IPS DF 6.9 (cell line): ENCODE measurements around the gene KCTD17.

ENCODE experiments used
- DNase-seq: peaks from one replicate; pipeline ENCODE4 v3.0.0-alpha.2; 2013; ENCODE audit warnings: low read depth, low spot score
- H3K27ac ChIP-seq: one replicate; pipeline ENCODE4 v1.5.1; 2013; ENCODE audit warnings: low read length, control low read depth
- H3K27me3 ChIP-seq: 2 replicates; pipeline ENCODE4 v1.6.1; 2013; ENCODE audit warnings: mild to moderate bottlenecking, low read length; ENCODE audit not compliant: control insufficient read depth, insufficient read depth
- H3K36me3 ChIP-seq: 2 replicates; pipeline ENCODE4 v1.6.1; 2013; ENCODE audit warnings: low read length; ENCODE audit not compliant: control insufficient read depth, insufficient read depth
- H3K4me1 ChIP-seq: 2 replicates; pipeline ENCODE4 v1.6.1; 2013; ENCODE audit warnings: low read length; ENCODE audit not compliant: control insufficient read depth, insufficient read depth
- H3K4me3 ChIP-seq: 2 replicates; pipeline ENCODE4 v1.5.1; 2013; ENCODE audit warnings: mild to moderate bottlenecking, low read length
- H3K9me3 ChIP-seq: 2 replicates; pipeline ENCODE4 v1.6.1; 2013; ENCODE audit warnings: low read length, inconsistent platforms; ENCODE audit not compliant: control insufficient read depth, insufficient read depth
- WGBS: extraction: QIAGEN DNeasy Blood & Tissue Kit; methylation state at CpG from one replicate; pipeline ENCODE4 v1.1.7; 2013; ENCODE audit warnings: mixed read lengths, missing lambda C conversion rate; ENCODE audit not compliant: insufficient read length, insufficient coverage; 5-methylcytosine and 5-hydroxymethylcytosine counted together

Gene KCTD17

GRCh38 chr22:37101311-37102066 lies 49.9 kb downstream of the KCTD17 start:
- peaks cover 12% of the 10 kb centered on the region for H3K27me3 ChIP-seq

DNA sequence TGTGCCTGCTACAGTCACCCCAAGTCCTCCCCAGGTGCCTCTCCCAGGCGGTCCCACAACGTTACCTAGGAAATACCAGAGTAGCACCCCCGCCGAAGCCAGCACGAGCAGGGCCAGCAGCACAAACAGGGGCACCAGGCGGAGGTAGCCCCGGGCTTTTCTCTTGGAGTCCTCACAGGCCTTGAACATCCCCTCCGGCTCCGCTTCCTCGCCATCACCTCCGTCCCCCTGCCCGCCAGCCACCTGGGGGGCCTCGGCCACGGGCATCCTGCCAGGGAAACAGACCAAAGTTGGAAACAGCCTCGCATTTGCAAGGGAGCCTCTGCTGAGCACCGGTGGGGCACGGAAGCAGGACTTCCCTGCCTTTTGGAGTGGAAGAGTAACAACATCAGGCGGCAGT lies 51.6 kb downstream of the KCTD17 start:
- no peak overlapping the region for H3K4me3 ChIP-seq
- no peaks in the 10 kb centered on the region for H3K36me3 ChIP-seq
- no peaks in the 10 kb centered on the region for H3K9me3 ChIP-seq
- H3K27ac ChIP-seq, result no peak overlapping the region
- no peaks in the 10 kb centered on the region; the same call in 1 of the 2 replicates for H3K4me1 ChIP-seq
- DNase-seq, result no peak
- H3K27me3 ChIP-seq, result peaks cover 4% of the 10 kb centered on the region; the same call in 1 of the 2 replicates
- WGBS, result no CpG with 5 or more reads among the region's 18 CpGs

More at GRCh38 chr22:37101311-37102066, 49.9 kb downstream of the KCTD17 start:
- Histone ChIP-seq H3K36me3 (no peaks in the 10 kb centered on the region), H3K27ac (no peak overlapping the region), H3K9me3 (no peaks in the 10 kb centered on the region), H3K4me1 (peaks cover 1% of the 10 kb centered on the region), H3K4me3 (no peak overlapping the region)
- no CpG with 5 or more reads among the region's 10 CpGs for WGBS
- no peak for DNase-seq

- Histone ChIP-seq H3K4me3 (no peak overlapping the region), H3K36me3 (no peaks in the 10 kb centered on the region), H3K4me1 (no peaks in the 10 kb centered on the region; the same call in 1 of the 2 replicates), H3K27me3 (no peaks in the 10 kb centered on the region), H3K27ac (no peak overlapping the region), H3K9me3 (no peaks in the 10 kb centered on the region)
- no peak for DNase-seq
- WGBS, result no CpG with 5 or more reads among the region's 14 CpGs
Measured at GRCh38 chr22:37103656-37104452, 52.3 kb downstream of the KCTD17 start.

DNA sequence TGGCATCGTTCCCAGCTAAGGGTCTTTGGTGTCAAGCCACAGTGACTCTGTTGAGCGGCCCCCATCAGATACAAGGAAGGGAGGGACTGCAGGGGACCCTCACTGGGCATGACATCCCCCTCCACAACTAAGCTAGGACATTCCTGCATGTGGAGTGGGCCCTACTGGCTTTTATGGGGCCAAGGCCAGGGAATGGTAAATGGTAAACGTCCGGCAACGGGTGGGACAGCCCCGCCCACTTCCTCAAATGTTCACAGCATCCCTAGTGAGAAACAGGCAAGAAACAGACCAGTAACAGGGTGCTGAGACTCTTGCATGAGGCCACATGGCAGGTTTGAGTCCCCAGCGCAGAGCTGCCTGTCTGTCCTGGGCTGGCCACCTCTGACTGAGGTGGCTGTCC lies 53.6 kb downstream of the KCTD17 start:
- H3K36me3 ChIP-seq, result no peaks in the 10 kb centered on the region
- no CpG with 5 or more reads among the region's 7 CpGs for WGBS
- no peaks in the 10 kb centered on the region; the same call in 1 of the 2 replicates for H3K4me1 ChIP-seq
- no peaks in the 10 kb centered on the region for H3K9me3 ChIP-seq
- H3K27ac ChIP-seq, result no peak overlapping the region
- H3K4me3 ChIP-seq, result no peak overlapping the region
- DNase-seq, result no peak
- H3K27me3 ChIP-seq, result no peaks in the 10 kb centered on the region

DNA sequence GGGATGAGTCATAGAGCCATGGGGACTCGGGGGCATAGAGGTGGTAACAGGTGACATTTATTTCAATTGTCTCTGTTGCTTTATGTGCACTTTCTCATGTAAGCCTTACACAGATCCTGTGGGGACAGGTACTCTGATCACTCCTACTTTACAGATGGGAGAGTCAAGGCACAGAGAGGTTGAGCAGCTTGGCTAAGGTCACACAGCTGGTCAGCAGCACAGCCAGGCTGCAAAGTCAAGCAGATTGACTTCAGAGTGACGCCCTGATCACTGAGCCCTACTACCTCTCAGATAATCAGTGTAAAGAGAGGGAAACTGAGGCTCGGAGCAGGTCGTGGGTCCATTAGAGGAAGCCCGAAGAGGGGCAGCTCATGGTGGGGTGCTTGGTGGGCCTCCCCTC lies 54.4 kb downstream of the KCTD17 start:
- WGBS, result no CpG with 5 or more reads among the region's 5 CpGs
- no peaks in the 10 kb centered on the region for H3K9me3 ChIP-seq
- H3K4me3 ChIP-seq, result no peak overlapping the region
- no peak overlapping the region for H3K27ac ChIP-seq
- no peak for DNase-seq
- H3K4me1 ChIP-seq, result no peaks in the 10 kb centered on the region; the same call in 1 of the 2 replicates
- no peaks in the 10 kb centered on the region for H3K27me3 ChIP-seq
- no peaks in the 10 kb centered on the region for H3K36me3 ChIP-seq

DNA sequence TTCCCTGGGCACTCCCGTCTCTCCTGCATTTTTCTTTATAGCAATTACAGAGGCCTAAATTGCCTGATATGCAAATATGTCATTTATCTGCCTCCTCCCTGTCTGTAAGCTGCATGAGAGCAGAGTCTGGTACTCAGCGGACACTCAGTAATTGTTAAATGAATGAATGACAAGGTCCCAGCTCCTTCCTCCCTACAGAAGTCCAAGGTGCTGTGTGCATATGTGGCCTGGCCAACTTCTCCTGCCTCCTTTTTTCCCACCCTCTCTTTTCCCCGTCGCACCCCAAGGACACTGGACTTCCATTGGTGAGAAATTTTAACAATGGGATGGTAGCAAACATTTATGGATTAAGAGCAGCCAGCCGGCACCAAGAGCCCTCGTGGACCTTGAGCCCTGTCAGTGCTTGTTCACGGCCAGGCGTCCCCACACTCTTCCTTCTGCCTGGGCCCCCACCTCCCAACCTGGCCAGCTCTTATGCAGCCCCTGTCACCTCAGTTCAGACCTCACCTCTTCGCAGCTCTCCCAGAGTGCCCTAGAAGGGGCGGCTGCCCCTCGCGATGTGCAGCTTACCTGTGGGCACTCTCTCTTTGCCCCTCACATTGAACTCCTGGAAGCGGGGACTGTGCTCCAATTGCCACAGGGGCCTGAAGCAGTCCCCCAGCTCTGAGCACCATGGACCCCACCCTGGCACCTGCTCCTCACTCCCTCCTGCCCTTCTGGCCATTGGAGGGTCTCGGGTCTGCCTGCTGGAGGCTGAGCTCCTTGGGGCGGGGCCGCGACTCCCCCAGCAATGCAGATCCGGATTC lies 56.5 kb downstream of the KCTD17 start:
- H3K4me1 ChIP-seq, result no peaks in the 10 kb centered on the region; the same call in 1 of the 2 replicates
- no peaks in the 10 kb centered on the region for H3K36me3 ChIP-seq
- H3K27ac ChIP-seq, result no peak overlapping the region
- no peak for DNase-seq
- no peaks in the 10 kb centered on the region for H3K27me3 ChIP-seq
- no peak overlapping the region for H3K4me3 ChIP-seq
- no CpG with 5 or more reads among the region's 18 CpGs for WGBS
- no peaks in the 10 kb centered on the region for H3K9me3 ChIP-seq

DNA sequence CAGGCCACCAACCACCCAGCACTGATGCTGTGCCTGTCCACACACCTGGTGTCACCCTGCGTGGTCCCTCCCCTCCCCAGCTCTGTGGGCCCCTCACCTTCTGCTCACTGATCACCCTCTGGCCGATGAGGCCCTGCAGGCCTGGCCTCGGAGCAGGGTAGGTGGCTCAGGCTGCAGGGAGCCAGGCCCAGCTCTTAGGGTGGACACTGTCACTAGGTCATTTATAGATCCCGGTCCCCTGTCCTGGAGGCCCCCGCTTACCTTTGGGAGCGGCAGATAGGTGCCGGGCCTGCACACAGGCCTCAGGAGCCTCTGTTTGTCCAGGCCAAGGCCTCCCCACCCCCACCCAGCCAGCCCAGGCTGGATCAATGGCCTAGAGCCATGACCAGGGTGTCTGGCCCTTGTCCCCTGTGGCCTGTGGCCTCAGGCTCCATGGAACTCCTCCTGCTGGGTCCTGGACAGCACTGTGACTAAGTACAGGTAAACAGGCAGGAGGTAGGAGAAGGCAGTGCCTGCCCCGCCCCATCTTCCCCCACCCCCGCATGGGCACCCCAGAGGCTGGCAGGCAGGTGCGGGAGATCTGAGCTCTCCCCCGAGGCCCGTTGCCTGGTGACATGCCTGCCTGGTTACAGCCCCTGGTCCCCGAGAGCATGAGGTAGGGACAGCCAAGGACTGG lies 57.8 kb downstream of the KCTD17 start, which contains the start of gene TMPRSS6:
TSS of gene TMPRSS6 (minus strand) at position 472 of the 676 bp plus-strand sequence. CDS start 6,296 bp downstream, outside the sequence.
- H3K27me3 ChIP-seq, result no peaks in the 10 kb centered on the region
- no peak within 1 kb of the TSS for H3K27ac ChIP-seq
- no peaks in the 10 kb centered on the region for H3K9me3 ChIP-seq
- DNase-seq, result no peak
- no peak within 1 kb of the TSS for H3K4me3 ChIP-seq
- WGBS, result no CpG with 5 or more reads among the region's 13 CpGs
- no peaks in the 10 kb centered on the region for H3K36me3 ChIP-seq
- H3K4me1 ChIP-seq, result no peaks in the 10 kb centered on the region; the same call in 1 of the 2 replicates

DNA sequence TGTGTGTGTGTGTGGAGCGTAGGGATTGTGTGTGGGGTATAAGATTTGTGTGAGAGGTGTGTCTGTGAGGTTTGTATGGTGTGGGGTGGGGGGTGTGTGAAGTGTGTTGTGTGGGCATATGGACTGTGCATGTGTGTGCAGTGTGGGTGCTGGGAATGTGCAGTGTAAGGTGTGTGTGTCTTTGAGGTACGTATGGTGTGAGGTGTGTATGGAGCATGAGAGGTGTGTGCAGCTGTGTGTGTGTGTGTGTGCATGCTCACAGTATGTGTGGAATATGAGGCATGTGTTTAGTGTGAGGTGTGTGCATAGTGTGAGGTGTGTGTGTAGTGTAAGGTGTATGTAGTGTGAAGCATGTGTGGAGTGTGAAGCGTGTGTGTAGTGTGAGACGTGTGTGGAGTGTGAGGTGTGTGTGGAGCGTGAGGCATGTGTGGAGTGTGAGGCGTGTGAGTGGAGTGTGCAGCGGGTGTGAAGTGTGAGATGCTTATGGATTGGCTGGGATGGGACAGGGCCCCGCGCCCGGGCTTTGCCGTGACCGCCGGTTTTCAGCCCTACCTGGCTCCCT lies 59.7 kb downstream of the KCTD17 start:
- no peak for DNase-seq
- Histone ChIP-seq H3K4me3 (no peak overlapping the region), H3K27ac (no peak overlapping the region), H3K27me3 (no peaks in the 10 kb centered on the region), H3K36me3 (no peaks in the 10 kb centered on the region), H3K4me1 (no peaks in the 10 kb centered on the region; the same call in 1 of the 2 replicates), H3K9me3 (no peaks in the 10 kb centered on the region)
- 100% methylated on average over 6 of the region's 13 CpGs for WGBS

- WGBS, result no CpG with 5 or more reads among the region's 12 CpGs
- Histone ChIP-seq H3K27me3 (no peaks in the 10 kb centered on the region), H3K9me3 (no peaks in the 10 kb centered on the region), H3K4me1 (no peaks in the 10 kb centered on the region; the same call in 1 of the 2 replicates), H3K36me3 (no peaks in the 10 kb centered on the region), H3K27ac (no peak overlapping the region), H3K4me3 (no peak overlapping the region)
- DNase-seq, result no peak
Measured at GRCh38 chr22:37112084-37112728, 60.7 kb downstream of the KCTD17 start.
